GM21381 (cell line): ENCODE results near the gene BMPR1A.
"Not testable (repeated sequence)": the region's sequence is repeated elsewhere in the genome, so short reads cannot be mapped to it uniquely, and the experiment has no call there.

Source experiments
- ATAC-seq: cut with Tn5 transposase; IDR thresholded peaks from one replicate; pipeline ENCODE4 v1.9.1; 2021; ENCODE audit warnings: mild to moderate bottlenecking, moderate library complexity; ENCODE audit not compliant: unreplicated experiment

The BMPR1A gene

DNA sequence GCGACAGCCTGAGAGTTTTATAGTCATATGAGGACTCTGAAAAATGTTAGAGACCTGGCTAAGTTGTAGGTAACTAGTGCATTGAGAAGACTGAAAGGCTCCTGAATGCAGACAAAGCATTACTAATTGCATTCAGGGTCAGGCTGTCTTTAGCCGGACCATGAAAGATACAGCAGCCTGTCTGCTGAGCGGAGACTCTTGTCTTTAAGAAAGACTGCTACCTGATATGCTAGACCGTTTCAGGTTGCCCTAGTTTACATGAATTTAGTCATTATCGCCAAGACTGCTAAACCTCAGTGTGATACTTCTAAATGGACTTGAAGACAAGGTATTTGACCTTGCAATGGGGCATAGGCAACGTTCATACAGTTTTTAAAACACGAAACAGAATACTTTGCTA lies 81.2 kb downstream of the BMPR1A start:
- no peak for ATAC-seq

DNA sequence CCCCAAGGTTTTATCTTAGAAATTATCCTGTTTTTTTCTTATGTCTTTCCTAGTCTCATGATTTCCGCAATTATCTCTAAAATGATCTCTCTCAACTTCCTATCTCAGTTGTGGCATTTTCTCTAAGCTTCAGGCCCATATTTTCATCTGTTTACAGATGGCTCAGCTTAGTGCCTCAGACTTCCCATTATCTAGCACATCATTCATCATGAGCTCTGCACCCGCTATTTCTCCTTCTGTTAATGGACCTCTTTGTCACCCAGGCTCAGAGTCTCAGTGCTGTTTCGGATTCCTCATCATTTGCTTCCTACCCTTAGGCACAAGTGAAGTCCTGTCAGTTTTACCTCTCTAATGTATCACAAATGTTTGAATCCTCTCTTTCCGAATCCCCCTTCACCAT lies 84.1 kb downstream of the BMPR1A start:
- no peak for ATAC-seq

DNA sequence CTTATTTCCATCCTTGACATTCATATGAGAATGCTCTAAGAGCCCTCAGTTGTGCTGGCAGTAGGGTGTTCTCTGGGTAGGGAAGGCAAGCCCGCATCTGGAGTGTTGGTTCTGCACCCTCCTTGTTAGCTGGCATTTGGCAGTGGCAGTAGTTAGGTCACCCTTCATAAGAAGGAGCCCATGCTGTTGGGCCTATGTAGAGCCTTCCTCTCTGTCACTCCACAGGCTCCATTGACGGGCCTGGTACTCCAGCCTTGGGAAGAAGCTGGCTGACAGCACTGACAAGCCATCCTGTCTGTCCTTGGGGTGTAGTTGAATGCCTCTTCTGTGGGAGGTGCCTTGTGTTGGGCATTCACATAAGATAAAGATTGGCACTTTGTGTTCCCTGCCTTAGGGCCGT lies 89.7 kb downstream of the BMPR1A start:
- ATAC-seq: no peak

DNA sequence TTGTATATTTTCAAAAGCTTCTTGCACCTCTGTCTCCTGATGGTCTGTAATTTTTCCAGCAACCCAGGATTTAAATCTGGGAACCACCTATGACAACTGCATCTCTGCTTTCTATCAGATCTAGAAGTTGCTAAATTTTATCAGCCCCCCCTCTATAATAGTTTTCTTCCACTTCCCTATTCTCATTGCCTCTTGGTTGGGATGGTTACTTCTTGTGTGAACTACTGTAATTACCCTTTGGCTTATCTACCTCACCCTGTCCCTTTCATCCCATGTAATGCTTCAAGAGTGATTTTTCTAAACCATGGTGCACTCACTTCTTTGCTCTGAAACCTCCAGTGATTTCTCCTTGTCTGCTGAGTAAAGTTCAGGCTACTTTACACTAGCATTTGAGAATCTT lies 92.3 kb downstream of the BMPR1A start:
- ATAC-seq: no peak

DNA sequence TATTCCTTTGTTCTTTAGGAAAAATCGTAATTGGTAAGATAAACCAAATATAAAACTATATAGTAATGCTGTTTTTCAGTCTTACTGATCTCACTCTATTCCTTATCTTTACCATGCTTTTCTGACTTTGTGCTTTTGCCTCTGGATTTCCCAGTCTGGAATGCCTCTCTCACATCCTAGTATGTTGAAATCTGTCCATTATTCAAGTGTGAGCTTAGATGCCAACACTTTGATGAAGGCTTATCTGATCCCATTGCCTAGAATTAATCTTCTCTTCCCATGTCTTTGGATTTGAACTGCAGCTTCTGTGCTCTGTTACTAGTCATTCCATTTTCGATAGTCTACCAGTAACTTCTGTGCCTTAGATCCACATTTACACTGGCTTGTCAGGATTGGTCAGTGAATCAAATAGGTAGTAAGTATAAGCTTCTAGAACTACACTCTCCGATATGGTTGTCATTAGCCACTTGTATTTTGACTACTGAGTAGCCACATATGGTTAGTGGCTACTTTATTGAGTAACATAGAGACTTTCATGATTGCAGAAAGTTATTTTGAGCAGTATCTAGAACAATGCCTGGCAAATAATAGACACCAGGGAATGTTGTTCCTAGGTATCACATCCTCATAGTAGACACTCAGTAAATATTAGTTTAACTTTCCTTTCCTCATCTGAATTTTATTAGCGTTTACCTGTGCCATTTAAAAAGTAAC lies 92.9 kb downstream of the BMPR1A start:
- ATAC-seq: peak; percentile 75

DNA sequence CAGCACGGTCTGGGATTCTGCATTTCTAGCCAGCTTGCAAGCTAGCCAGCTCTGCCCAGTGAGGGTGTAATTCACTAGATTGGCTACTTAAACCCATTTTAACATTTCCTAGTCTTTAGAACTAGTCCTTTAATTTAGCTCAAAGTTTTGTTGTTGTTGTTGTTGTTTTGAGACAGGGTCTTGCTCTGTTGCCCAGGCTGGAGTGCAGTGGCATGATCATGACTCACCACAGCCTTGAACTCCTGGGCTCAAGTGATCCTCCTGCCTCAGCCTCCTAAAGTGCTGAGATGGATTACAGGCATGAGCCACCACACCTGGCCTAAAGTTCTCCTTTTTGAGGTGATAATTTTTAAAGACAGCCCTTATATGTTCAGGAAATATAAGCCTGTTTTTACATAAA lies 94.1 kb downstream of the BMPR1A start:
- ATAC-seq: no peak

DNA sequence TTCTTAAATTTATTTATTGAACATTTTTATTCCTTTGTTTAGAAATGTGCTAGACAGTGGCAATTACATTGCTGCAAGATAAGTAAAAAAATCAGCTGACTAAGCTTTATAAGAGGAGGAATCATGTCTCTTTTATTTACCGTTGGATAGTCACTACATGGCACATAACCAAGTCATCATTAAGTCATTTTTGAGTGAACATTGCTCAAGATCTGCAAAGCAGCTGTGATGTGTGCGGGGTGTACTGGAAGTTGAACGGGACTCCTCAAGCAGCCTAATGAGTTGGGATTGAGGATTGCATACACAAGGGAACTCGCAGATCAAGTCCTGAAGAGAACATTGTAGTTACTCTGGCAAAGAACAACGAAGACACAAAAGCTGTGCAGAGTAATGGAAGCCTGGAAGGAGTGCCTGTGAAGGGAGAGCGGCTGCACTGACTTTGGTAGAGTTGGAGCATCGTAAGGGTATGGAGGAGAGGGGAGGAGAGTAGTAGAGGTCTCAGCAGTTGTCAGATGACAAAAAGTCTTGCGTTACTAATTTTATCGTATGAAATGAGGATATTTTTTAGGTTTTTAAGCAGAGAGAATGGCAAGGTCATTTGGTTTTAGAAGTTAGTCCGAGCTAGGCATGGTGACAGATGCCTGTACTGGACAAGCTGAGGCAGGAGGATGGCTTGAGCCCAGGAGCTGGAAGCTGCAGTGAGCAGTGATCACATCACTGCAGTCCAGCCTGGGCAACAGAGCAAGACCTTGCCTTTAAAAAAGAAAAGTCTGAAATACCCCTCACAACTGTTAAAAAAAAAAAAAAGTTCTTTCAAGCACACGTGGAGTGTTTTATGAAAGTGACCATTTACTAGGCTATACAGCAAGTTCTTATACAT lies 95.1 kb downstream of the BMPR1A start:
- ATAC-seq: no peak

DNA sequence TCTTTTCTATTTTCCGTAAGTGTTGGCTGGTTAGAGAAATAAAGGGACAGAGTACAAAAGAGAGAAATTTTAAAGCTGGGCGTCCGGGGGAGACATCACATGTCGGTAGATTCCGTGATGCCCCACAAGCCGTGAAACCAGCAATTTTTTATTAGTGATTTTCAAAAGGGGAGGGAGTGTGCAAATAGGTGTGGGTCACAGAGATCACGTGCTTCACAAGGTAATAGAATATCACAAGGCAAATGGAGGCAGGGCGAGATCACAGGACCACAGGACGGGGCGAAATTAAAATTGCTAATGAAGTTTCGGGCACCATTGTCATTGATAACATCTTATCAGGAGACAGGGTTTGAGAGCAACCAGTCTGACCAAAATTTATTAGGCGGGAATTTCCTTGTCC lies 97.2 kb downstream of the BMPR1A start:
- ATAC-seq: not testable (repeated sequence)

DNA sequence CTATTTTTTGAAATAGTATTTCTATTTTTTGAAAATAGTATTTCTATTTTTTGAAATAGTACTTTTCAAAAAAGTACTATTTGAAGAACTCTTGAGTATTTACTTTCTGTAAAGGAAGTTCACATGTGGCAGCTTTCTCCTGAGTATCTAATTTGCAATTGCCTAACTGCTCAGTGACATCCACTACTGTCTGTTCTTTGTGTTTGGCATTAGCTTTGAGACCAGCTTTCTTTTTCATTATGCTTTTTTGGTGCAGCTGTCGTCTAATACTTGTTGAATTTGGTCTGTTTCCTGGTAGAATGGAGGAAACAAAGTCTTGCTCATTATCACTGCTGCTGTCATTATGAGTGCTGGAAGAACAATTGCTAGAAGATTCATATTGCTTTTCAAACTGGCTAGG lies 99.1 kb downstream of the BMPR1A start:
- no peak for ATAC-seq

DNA sequence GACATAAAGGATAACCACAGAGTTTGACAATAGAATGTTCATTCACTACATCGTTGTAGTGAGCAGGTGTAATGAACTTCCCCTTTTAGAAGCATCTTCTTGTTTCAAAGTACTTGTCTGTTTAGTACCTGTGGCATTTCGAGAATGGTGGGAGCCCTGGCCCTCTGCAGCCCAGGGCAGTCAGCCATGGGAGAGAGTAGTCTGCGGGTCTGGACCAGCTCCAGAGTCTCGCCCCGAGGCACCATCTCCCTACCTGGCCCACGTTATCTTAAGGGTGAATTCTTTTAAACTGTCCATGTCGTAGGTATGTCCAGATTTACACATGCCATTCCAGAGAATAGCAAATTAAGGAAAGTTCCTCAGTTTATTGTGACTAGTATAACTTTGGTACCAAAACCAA lies 99.7 kb downstream of the BMPR1A start:
- no peak for ATAC-seq

DNA sequence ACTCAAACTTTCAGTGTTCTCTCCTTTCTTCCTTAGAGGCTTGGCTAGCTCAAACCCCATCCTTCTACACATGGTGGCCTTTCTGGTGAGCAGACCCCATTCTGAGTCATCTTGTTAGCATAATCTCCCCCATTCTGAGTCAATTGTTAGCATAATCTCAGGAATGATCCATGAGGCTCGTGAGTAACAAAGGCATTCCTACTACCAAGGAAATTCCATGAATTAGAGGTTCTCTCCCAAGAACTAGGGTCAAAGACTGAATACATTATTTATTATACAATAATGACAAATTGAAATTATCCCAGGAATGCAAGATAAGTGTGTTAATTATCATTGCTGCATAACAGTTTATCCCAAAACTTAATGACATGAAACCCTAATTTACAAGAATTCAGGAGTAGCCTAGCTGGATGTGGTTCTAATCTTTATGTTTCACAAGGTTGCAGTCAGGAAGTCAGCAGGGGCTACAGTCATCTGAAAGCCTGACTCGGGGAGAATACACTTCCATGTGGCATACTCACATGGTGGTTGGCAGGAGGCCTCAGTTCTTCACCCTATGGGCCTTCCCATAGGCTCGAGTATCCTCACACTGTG lies 100.8 kb downstream of the BMPR1A start:
- ATAC-seq: no peak

DNA sequence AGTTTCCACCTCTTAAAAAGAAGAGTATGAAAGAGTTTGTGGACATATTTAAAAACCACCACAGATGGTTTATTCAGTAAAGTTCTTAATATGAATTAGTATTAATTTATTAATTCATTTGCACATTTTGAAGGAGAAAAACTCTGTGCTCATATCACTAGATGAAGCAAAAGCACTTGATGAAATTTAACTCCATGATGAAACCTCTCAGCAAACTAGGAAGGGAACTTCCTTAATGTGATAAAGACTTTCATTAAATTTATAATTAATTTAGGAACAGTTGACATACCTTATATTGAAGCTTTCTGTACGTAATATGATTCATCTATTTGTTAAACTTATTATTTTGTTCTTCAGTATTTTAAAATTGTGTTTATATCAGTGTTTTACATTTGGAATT lies 101.6 kb downstream of the BMPR1A start:
- no peak for ATAC-seq

DNA sequence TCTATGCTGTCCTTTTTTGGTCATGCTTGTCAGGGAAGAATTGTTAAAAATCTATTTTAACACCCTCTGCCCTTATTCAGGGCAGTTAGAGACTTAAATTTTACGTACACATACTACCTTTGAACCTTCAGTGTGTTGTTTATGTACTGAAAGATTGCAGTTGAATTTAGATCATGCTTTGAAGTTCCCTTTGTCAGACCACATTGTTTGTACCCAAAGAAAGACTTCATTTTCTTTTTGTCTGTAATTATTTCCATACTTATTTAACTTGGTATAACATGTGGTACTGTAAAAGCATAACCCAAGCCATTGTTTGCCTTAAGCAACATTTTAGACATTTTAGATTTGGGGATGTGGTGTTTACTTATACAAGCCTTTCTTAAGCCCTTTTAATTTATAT lies 104.9 kb downstream of the BMPR1A start:
- ATAC-seq: no peak

DNA sequence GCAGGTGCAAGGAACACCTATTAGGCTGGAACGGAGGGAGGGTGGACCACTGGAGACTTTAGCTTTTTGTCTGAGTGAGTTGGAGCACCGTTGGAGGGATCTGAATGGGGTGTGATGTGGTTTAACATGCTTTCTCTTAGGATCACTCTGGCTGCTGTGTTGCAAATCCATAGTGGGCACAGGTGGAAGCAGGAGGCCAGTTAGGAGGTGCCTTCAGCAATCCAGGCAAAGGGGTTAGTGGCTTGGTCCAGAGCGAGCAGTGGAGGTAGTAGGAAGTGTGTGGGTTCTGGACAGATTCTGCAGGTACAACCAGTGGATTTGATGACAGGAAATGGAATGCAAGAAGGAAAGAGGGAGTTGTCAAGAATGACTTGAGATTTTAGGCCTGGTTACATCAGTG lies 106.0 kb downstream of the BMPR1A start:
- ATAC-seq: no peak

DNA sequence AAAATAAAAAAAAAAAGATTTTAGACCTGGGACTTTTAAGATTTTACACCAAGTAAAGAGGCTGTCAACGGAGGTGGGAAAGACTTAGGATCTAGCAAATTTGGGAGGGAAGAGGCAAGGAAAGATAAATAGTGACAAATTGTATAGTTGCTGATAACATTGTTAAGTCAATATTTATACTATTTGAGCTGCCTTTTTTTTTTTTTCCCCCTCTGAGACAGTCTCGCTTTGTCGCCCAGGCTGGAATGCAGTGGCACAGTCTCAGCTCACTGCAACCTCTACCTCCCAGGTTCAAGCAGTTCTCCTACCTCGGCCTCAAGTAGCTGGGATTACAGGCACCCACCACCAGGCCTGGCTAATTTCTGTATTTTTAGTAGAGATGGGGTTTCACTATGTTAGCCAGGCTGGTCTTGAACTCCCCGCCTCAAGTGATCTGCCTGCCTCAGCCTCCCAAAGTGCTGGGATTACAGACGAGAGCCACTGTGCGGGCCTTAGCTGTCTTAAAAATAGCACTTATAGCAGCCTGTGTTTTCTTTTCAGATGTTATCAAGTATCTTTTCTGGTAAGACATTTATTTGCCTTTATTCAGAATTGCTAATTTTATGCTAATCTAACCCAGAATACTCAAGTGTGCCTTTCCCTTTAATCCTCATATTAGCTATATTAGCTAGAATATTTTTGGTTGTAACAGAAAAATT lies 106.5 kb downstream of the BMPR1A start:
- ATAC-seq: no peak

DNA sequence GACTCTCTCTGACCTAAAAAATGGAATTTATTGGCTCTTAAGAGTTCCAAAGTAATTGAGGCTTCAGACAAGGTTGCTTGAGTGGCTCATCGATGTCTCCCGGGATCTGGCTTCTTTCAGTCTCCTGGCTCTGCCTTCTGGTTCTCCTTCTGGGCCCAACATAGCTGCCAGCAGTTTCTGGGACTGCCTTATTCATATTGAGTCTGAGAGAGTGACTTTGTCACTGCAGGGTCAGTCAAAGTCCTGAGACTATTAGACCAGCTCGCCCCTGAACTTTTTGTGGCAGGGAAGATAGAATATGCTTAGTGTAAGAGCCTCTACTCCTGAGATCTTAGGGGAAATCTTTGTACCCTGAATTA lies 107.0 kb downstream of the BMPR1A start:
- ATAC-seq: no peak

DNA sequence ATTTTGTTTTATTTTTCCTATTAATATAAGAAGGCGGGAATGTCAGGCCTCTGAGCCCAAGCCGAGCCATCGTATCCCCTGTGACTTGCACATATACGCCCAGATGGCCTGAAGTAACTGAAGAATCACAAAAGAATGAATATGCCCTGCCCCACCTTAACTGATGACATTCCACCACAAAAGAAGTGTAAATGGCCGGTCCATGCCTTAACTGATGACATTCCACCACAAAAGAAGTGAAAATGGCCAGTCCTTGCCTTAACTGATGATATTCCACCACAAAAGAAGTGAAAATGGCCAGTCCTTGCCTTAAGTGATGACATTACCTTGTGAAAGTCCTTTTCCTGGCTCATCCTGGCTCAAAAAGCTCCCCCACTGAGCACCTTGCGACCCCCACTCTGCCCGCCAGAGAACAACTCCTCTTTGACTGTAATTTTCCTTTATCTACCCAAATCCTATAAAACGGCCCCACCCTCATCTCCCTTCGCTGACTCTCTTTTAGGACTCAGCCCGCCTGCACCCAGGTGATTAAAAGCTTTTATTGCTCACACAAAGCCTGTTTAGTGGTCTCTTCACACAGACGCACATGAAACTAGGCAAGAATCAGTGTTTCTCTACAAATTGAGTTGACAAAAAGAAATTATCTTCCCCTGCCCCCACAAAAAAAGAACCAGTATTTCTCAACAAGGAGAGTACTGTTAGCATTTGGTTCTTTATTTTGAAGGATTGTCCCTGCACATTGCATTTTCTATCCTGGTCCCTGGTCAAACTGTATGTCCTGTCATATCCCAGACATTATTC lies 108.8 kb downstream of the BMPR1A start:
- ATAC-seq: not testable (repeated sequence)

DNA sequence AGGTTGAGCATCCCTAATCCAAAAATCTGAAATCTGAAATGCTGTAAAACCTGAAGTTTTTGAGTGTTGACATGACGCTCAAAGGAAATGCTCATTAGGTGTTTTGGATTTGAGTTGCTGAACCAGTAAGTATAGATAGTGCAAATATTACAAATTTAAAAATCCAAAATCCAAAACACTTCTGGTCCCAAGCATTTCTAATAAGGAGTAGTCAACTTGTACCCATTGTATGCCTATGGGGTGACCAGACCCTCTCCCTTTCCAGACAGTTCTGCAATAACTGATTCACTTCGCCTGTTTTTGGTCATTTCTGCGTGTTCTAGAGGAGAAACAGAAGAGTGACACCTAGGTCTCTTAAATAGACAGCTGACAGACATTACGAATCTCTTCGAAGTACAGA lies 110.7 kb downstream of the BMPR1A start:
- ATAC-seq: no peak

DNA sequence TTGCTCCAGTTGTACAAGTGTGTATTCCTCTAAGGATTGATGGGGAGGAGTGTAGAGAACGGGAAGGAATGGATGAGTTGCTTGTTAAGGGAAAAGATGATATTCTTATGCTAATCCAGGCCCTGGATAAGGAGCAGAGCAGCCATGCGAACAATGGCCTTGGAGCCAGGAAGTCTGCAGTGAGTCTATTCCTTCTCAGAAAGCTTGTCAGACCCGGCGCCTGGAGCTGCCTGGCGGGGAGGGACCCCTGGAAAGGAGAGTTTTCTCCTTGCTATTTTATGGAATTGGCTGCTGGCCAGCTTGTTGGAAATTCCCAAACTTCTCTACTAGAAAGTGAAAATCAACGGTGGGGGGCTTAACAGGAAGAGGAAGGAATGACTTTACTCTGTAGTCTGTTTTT lies 111.9 kb downstream of the BMPR1A start:
- no peak for ATAC-seq

DNA sequence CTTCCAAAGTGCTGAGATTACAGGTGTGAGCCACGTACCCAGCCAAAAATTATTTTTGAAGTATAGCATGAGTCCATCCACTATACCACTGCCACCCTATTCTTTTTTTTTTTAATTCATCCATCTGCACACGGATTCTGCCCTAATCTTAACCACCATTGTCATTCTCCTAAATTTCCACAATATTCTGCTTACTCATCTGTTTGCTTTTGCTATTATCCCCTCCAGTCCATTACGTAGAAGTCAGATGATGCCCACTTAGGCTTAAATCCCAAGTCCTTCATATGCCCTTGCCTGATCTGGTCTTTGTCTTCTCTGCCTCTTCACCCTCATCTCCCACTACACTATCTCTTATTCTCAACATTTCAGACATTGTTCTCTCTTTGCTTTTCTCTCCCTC lies 114.3 kb downstream of the BMPR1A start:
- no peak for ATAC-seq
